Stimulated activated naive B cell treated with anti-CD40 and anti-IgM and Interleukin-4, amounts not matched to agents 10 μg/mL and 1 μg/mL and 100 μg/mL, for 72 hours (primary cell): Measurements from ENCODE around the gene C1QTNF5.

Source experiments
- ATAC-seq, 2 donors: fragments of 150-1000 bp; cut with Tn5 transposase; replicated peaks; 2 replicates each; pipeline ENCODE4 v1.10.0; 2021; ENCODE audit warnings: moderate library complexity in 1 of 2
- DNase-seq: peaks from one replicate; pipeline ENCODE4 v3.0.0; 2021
- H3K27ac Mint-ChIP-seq: one replicate; pipeline ENCODE4 v1.8.0; 2022; ENCODE audit warnings: mild to moderate bottlenecking, mixed read lengths
- H3K27me3 Mint-ChIP-seq, 2 donors: one replicate each; pipeline ENCODE4 v1.8.0; 2022; ENCODE audit warnings: mixed read lengths in 2 of 2
- H3K36me3 Mint-ChIP-seq, 2 donors: one replicate each; pipeline ENCODE4 v1.8.0; 2022; ENCODE audit warnings: mixed read lengths in 2 of 2, mild to moderate bottlenecking in 1 of 2
- H3K4me1 Mint-ChIP-seq, 2 donors: one replicate each; pipeline ENCODE4 v1.8.0; 2022; ENCODE audit warnings: mixed read lengths in 2 of 2, mild to moderate bottlenecking in 1 of 2
- H3K4me3 Mint-ChIP-seq, 2 donors: one replicate each; pipeline ENCODE4 v1.8.0; 2022; ENCODE audit warnings: mild to moderate bottlenecking in 2 of 2, mixed read lengths in 2 of 2, moderate library complexity in 1 of 2
- H3K9me3 Mint-ChIP-seq, 2 donors: one replicate each; pipeline ENCODE4 v1.8.0; 2022; ENCODE audit warnings: mixed read lengths in 2 of 2, mild to moderate bottlenecking in 1 of 2

Gene C1QTNF5

GRCh38 chr11:119324189-119324588, 16.5 kb downstream of the C1QTNF5 start:
- peaks cover 26 to 39% of the 10 kb centered on the region in 2 donors for H3K4me1 Mint-ChIP-seq
- H3K4me3 Mint-ChIP-seq, result no peak overlapping the region
- peaks cover 10% of the 10 kb centered on the region in 2 donors for H3K27me3 Mint-ChIP-seq
- no peaks in the 10 kb centered on the region for H3K9me3 Mint-ChIP-seq
- ATAC-seq (peak; percentile 44 to 54), DNase-seq (no peak)
- H3K36me3 Mint-ChIP-seq, result no peaks in the 10 kb centered on the region
- no peak overlapping the region for H3K27ac Mint-ChIP-seq

GRCh38 chr11:119323532-119324033, 17.1 kb downstream of the C1QTNF5 start:
- no peak for ATAC-seq
- no peak overlapping the region for H3K27ac Mint-ChIP-seq
- no peak for DNase-seq
- H3K4me3 Mint-ChIP-seq, result peak overlapping the region in 1 of 2 donors; percentile 36
- H3K4me1 Mint-ChIP-seq, result peaks cover 30 to 39% of the 10 kb centered on the region in 2 donors
- H3K9me3 Mint-ChIP-seq, result no peaks in the 10 kb centered on the region
- H3K27me3 Mint-ChIP-seq, result peaks cover 16% of the 10 kb centered on the region in 2 donors
- H3K36me3 Mint-ChIP-seq, result no peaks in the 10 kb centered on the region

GRCh38 chr11:119322921-119323531, 17.7 kb downstream of the C1QTNF5 start:
- Mint-ChIP-seq H3K4me1 (peaks cover 30 to 39% of the 10 kb centered on the region in 2 donors), H3K27me3 (peaks cover 19 to 22% of the 10 kb centered on the region in 2 donors), H3K9me3 (no peaks in the 10 kb centered on the region), H3K27ac (no peak overlapping the region), H3K36me3 (no peaks in the 10 kb centered on the region), H3K4me3 (no peak overlapping the region)
- no peak for DNase-seq
- no peak for ATAC-seq

- DNase-seq, result no peak
- no peak for ATAC-seq
- H3K9me3 Mint-ChIP-seq, result no peaks in the 10 kb centered on the region
- H3K27ac Mint-ChIP-seq, result no peak overlapping the region
- no peak overlapping the region for H3K4me3 Mint-ChIP-seq
- H3K27me3 Mint-ChIP-seq, result peaks cover 19 to 28% of the 10 kb centered on the region in 2 donors
- H3K36me3 Mint-ChIP-seq, result no peaks in the 10 kb centered on the region
- H3K4me1 Mint-ChIP-seq, result peaks cover 30 to 44% of the 10 kb centered on the region in 2 donors
These were observed 18.3 kb downstream of the C1QTNF5 start for GRCh38 chr11:119322360-119322739.

GRCh38 chr11:119320776-119321524, 19.7 kb downstream of the C1QTNF5 start:
- Mint-ChIP-seq H3K9me3 (no peaks in the 10 kb centered on the region), H3K27me3 (peaks cover 19 to 38% of the 10 kb centered on the region in 2 donors), H3K4me1 (peaks cover 30 to 57% of the 10 kb centered on the region in 2 donors), H3K4me3 (peak overlapping the region; percentile 89 to 90), H3K27ac (peak overlapping the region; percentile 86), H3K36me3 (no peaks in the 10 kb centered on the region)
- DNase-seq (no peak), ATAC-seq (peak; percentile 66 to 72)

GRCh38 chr11:119320240-119320775, 20.4 kb downstream of the C1QTNF5 start:
- DNase-seq, result no peak
- Mint-ChIP-seq H3K27me3 (peaks cover 23 to 44% of the 10 kb centered on the region in 2 donors), H3K4me3 (peak overlapping the region; percentile 7 to 73), H3K36me3 (no peaks in the 10 kb centered on the region), H3K4me1 (peaks cover 35 to 63% of the 10 kb centered on the region in 2 donors), H3K27ac (no peak overlapping the region), H3K9me3 (no peaks in the 10 kb centered on the region)
- ATAC-seq, result no peak

- no peak for DNase-seq
- H3K27me3 Mint-ChIP-seq, result peaks cover 28 to 50% of the 10 kb centered on the region in 2 donors
- H3K4me3 Mint-ChIP-seq, result peak overlapping the region; percentile 26 to 73
- no peak for ATAC-seq
- H3K36me3 Mint-ChIP-seq, result no peaks in the 10 kb centered on the region
- peak overlapping the region; percentile 27 for H3K27ac Mint-ChIP-seq
- peaks cover 39 to 67% of the 10 kb centered on the region in 2 donors for H3K4me1 Mint-ChIP-seq
- no peaks in the 10 kb centered on the region for H3K9me3 Mint-ChIP-seq
These were observed 20.9 kb downstream of the C1QTNF5 start for GRCh38 chr11:119319700-119320239.

GRCh38 chr11:119319136-119319699, 21.5 kb downstream of the C1QTNF5 start:
- Mint-ChIP-seq H3K4me1 (peaks cover 35 to 64% of the 10 kb centered on the region in 2 donors), H3K27ac (no peak overlapping the region), H3K27me3 (peaks cover 33 to 55% of the 10 kb centered on the region in 2 donors), H3K9me3 (no peaks in the 10 kb centered on the region), H3K36me3 (no peaks in the 10 kb centered on the region), H3K4me3 (peak overlapping the region in 1 of 2 donors; percentile 4)
- ATAC-seq (no peak), DNase-seq (no peak)

- DNase-seq (no peak), ATAC-seq (no peak)
- Mint-ChIP-seq H3K36me3 (no peaks in the 10 kb centered on the region), H3K4me1 (peaks cover 28 to 56% of the 10 kb centered on the region in 2 donors), H3K27me3 (peaks cover 35 to 58% of the 10 kb centered on the region in 2 donors), H3K4me3 (no peak overlapping the region), H3K9me3 (no peaks in the 10 kb centered on the region), H3K27ac (no peak overlapping the region)
These were observed 22.2 kb downstream of the C1QTNF5 start for GRCh38 chr11:119318240-119319135.

GRCh38 chr11:119317592-119318239, 23.0 kb downstream of the C1QTNF5 start:
- Mint-ChIP-seq H3K4me1 (peaks cover 26 to 52% of the 10 kb centered on the region in 2 donors), H3K36me3 (no peaks in the 10 kb centered on the region), H3K27me3 (peaks cover 35 to 58% of the 10 kb centered on the region in 2 donors), H3K4me3 (peak overlapping the region; percentile 21 to 79), H3K27ac (peak overlapping the region; percentile 31), H3K9me3 (no peaks in the 10 kb centered on the region)
- no peak for DNase-seq
- ATAC-seq, result no peak

- Mint-ChIP-seq H3K4me1 (peaks cover 24 to 47% of the 10 kb centered on the region in 2 donors), H3K27ac (peak within 1 kb of the TSS; percentile 31), H3K9me3 (no peaks in the 10 kb centered on the region), H3K4me3 (peak within 1 kb of the TSS; percentile 78 to 79), H3K27me3 (peaks cover 35 to 63% of the 10 kb centered on the region in 2 donors), H3K36me3 (peaks cover 1 to 4% of the 10 kb centered on the region in 2 donors)
- ATAC-seq (no peak), DNase-seq (no peak)
These were observed 23.7 kb downstream of the C1QTNF5 start, which contains the start of gene MCAM for GRCh38 chr11:119316729-119317591. Gene MCAM (minus strand): TSS chr11:119317130. CDS start chr11:119317101, 29 bp downstream.

- DNase-seq (no peak), ATAC-seq (no peak)
- Mint-ChIP-seq H3K27me3 (peaks cover 35 to 63% of the 10 kb centered on the region in 2 donors), H3K9me3 (no peaks in the 10 kb centered on the region), H3K4me3 (peak overlapping the region; percentile 78 to 79), H3K27ac (no peak overlapping the region), H3K4me1 (peaks cover 18 to 40% of the 10 kb centered on the region in 2 donors), H3K36me3 (peaks cover 1 to 4% of the 10 kb centered on the region in 2 donors)
These were observed 24.5 kb downstream of the C1QTNF5 start for GRCh38 chr11:119316016-119316728.
